Measurements from ENCODE around the gene RBM15.

The RBM15 gene

GRCh38 chr1:110320168-110320518, 19.0 kb upstream of the RBM15 start:
- no peak for DNase-seq

GRCh38 chr1:110321045-110321444, 18.1 kb upstream of the RBM15 start:
- no peak for DNase-seq

GRCh38 chr1:110321846-110322245, 17.3 kb upstream of the RBM15 start:
- no peak for DNase-seq

DNA sequence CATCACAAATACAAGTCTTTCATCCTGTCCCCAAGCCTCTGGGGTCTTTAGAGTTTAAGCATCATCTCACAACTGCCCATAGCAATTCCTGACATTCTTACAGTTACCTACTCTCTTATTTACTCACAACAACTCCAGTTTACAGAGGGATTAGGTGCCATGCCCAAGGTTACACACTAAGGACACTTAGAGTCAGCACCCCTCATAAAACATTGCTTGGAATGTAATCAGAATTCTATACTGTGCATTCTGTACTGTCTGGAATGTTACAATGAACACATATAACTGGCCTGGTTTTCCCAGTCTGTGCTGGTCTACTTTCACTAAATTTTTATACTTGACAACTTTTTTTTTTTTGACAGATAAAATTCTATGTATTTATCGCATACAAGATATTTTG, 14.5 kb upstream of the RBM15 start:
- DNase-seq, result no peak

- no peak for DNase-seq
Observed at GRCh38 chr1:110326826-110327225, 12.4 kb upstream of the RBM15 start.

DNA sequence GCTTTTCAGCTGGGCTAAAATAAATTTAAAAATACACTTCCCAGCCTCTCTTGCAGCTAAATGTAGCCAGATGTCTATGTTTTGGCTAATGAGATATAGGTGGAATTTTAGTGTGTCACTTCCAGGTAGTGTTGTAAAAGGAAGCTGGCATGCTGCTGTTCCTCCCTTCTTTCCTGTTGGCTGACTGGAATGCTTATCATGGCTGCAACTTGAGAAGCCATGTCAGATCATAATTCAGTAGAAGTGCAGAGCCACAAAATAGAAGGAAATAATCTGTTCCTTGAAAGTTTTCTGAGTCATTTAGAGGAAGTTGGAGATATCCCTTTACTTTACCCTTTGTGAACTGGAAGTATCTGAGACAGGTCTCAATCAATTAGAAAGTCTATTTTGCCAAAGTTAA, 10.9 kb upstream of the RBM15 start:
- DNase-seq, result no peak

- DNase-seq, result no peak
Observed at GRCh38 chr1:110328700-110329099, 10.5 kb upstream of the RBM15 start.

GRCh38 chr1:110335265-110335664, 3.9 kb upstream of the RBM15 start:
- no peak for DNase-seq

- DNase-seq, result no peak
Observed at GRCh38 chr1:110336300-110337039, 2.7 kb upstream of the RBM15 start.

DNA sequence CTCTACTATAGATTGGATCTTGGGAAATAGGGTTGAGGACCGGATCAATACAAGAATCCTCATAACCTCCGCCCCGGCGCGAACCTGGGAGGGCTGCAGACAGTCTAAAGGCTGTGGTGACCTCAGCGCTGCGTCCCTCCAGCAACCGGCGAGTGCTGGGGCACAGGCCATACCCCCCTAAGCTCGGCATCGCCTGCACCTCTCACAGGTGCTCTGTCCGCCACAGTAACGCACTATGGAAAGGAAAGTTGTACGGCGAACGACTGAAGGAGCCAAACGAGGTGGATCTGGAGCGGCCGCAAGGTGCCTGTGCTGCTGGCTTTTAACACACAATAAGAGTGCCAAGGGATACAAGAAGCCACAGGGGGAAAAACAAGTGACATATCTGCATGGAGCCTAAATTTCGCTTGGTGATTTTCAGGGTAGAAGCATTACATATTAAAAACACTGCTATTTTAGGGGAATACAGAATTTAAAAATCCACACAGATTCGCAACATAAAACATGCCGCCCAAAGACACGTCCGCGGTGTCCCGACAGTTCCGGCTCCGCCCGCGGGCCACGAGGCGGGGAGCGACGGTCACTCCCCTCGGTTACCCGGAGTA, 1.4 kb upstream of the RBM15 start:
- peak; percentile 14 to 24 for DNase-seq

DNA sequence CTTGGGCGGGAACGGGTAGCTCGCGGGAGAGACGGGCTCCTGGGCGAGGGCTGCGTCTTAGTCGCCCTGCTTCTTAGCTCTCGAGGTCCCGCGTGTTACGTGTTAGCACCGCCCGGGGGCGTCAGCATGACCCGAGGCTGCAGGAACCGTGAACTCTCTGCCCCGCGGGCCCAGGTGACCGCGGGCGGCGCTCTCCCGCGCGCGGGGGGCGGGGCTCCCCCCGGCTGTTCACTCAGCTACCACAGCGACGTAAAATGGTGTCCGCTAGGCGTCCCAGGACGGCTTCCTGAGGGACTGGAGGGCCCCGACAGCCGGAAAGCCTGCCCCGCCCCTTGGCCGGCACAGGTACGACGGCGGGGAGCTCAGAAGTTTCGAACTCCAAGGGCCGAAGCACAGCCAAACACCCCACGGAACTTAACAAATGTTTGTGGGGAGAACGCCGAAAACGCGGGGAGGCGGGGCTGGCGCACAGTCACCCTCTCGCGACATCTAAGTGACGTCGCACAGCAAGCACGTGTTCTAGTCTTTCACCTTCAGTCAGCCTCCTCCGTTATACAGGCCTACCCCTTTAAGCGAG, 780 bp upstream of the RBM15 start:
- DNase-seq, result peak; percentile 91 to 93

DNA sequence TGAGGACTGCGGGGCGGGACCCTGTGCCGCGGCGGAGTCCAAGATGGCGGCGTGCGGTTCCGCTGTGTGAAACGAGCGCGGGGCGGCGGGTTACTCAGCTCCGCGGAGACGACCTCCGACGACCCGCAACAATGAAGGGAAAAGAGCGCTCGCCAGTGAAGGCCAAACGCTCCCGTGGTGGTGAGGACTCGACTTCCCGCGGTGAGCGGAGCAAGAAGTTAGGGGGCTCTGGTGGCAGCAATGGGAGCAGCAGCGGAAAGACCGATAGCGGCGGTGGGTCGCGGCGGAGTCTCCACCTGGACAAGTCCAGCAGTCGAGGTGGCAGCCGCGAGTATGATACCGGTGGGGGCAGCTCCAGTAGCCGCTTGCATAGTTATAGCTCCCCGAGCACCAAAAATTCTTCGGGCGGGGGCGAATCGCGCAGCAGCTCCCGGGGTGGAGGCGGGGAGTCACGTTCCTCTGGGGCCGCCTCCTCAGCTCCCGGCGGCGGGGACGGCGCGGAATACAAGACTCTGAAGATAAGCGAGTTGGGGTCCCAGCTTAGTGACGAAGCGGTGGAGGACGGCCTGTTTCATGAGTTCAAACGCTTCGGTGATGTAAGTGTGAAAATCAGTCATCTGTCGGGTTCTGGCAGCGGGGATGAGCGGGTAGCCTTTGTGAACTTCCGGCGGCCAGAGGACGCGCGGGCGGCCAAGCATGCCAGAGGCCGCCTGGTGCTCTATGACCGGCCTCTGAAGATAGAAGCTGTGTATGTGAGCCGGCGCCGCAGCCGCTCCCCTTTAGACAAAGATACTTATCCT, 430 bp downstream of the RBM15 start:
- peak; percentile 45 to 50 for DNase-seq

GRCh38 chr1:110340207-110340468, 961 bp downstream of the RBM15 start:
- DNase-seq, result no peak

- no peak for DNase-seq
Observed at GRCh38 chr1:110341146-110341871, 2.1 kb downstream of the RBM15 start.

- DNase-seq, result no peak
Observed at GRCh38 chr1:110341872-110342331, 2.7 kb downstream of the RBM15 start.

DNA sequence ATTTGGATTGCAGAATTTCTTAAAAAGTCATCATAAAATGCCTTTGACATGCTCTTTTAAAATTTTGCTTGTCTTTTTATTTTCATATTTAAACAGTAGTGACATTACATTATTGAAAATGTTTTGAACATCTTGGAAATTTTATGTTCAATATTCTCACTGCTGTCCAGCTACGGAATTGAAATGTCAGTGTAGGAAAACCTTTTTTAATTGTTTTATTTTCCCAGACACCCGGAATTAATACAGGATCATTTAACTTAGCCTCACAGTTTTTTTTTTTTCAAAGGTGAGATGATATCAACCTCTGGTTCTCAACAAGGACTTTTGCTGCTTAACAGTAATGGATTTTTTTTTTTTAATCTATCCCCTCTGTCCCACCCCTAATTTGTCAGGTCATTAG, 4.1 kb downstream of the RBM15 start:
- no peak for DNase-seq

GRCh38 chr1:110344152-110344551, 5.0 kb downstream of the RBM15 start:
- no peak for DNase-seq

GRCh38 chr1:110345480-110345879, 6.3 kb downstream of the RBM15 start:
- DNase-seq, result no peak

DNA sequence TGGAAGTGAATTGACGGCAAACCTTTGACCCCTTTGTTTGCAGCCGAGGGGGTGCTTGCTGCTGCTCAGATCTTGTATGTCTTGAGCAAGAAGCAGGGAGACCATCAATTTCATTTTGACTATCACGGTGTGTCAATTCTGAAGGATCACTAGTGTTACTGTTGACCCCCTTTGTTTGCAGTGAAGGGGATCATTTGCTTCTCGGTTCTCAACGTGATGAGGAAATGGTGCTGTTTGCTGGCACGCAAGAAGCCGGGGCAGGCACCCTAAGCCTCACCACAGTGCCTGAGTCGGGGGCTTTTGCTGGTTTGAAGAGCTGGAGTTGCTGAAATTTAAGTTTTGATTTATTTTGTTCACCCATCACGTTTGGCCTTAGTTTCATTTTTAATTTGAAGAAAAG, 7.5 kb downstream of the RBM15 start:
- DNase-seq, result no peak

- DNase-seq, result no peak
Observed at GRCh38 chr1:110347182-110347893, 8.2 kb downstream of the RBM15 start.

DNA sequence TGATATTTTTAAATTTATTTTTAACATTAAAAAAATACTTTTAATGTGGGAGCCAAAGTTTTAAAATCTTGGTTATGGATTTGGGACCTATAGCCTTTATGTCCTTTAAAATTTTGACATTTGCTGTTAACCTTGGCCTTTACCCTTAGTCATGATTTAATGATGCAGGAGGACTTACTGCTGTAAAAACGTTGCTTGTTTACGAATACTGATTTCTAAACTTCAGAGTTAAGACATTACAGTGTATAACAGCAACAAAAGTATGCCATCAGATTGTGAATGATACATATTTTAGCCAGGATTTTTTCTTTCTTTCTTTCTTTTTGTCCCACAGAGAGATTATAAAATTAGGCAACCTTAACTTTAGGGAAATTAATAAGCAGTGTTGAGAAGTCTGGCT, 8.9 kb downstream of the RBM15 start:
- no peak for DNase-seq

- DNase-seq, result no peak
Observed at GRCh38 chr1:110348771-110349170, 9.6 kb downstream of the RBM15 start.

- DNase-seq, result no peak
Observed at GRCh38 chr1:110350360-110350759, 11.2 kb downstream of the RBM15 start.
